Hepatic stellate cell (primary cell): ENCODE measurements around the gene RIC1.
"Not testable (repeated sequence)": the region's sequence is repeated elsewhere in the genome, so short reads cannot be mapped to it uniquely, and the experiment has no call there.

Experiments used
- DNase-seq: peaks from one replicate; pipeline ENCODE4 v3.0.0; 2011; ENCODE audit warnings: low spot score

The RIC1 gene

GRCh38 chr9:5626727-5627634 lies 1.9 kb upstream of the RIC1 start:
- DNase-seq, result peak; percentile 42

- not testable (repeated sequence) for DNase-seq
Measured at GRCh38 chr9:5627686-5628085, 1.2 kb upstream of the RIC1 start.

- no peak for DNase-seq
Measured at GRCh38 chr9:5628183-5628529, 751 bp upstream of the RIC1 start.

GRCh38 chr9:5629312-5630080 lies 589 bp downstream of the RIC1 start:
- no peak for DNase-seq

- no peak for DNase-seq
Measured at GRCh38 chr9:5630081-5630507, 1.2 kb downstream of the RIC1 start.

- no peak for DNase-seq
Measured at GRCh38 chr9:5631026-5631425, 2.1 kb downstream of the RIC1 start.

GRCh38 chr9:5632540-5632939 lies 3.6 kb downstream of the RIC1 start:
- no peak for DNase-seq

- no peak for DNase-seq
Measured at GRCh38 chr9:5633243-5633642, 4.3 kb downstream of the RIC1 start.

- no peak for DNase-seq
Measured at GRCh38 chr9:5635390-5635789, 6.5 kb downstream of the RIC1 start.

GRCh38 chr9:5639816-5640215 lies 10.9 kb downstream of the RIC1 start:
- DNase-seq, result no peak

GRCh38 chr9:5642170-5642569 lies 13.3 kb downstream of the RIC1 start:
- no peak for DNase-seq

- no peak for DNase-seq
Measured at GRCh38 chr9:5643005-5643624, 14.2 kb downstream of the RIC1 start.

GRCh38 chr9:5644501-5644900 lies 15.6 kb downstream of the RIC1 start:
- DNase-seq, result no peak

GRCh38 chr9:5646116-5646515 lies 17.2 kb downstream of the RIC1 start:
- no peak for DNase-seq

- DNase-seq, result no peak
Measured at GRCh38 chr9:5650356-5651105, 21.6 kb downstream of the RIC1 start.

GRCh38 chr9:5651246-5651645 lies 22.3 kb downstream of the RIC1 start:
- no peak for DNase-seq

GRCh38 chr9:5652821-5653220 lies 23.9 kb downstream of the RIC1 start:
- DNase-seq, result no peak

GRCh38 chr9:5662804-5663203 lies 33.9 kb downstream of the RIC1 start:
- DNase-seq, result not testable (repeated sequence)

GRCh38 chr9:5665059-5665458 lies 36.2 kb downstream of the RIC1 start:
- no peak for DNase-seq

- DNase-seq, result no peak
Measured at GRCh38 chr9:5667391-5667790, 38.5 kb downstream of the RIC1 start.

GRCh38 chr9:5670079-5670478 lies 41.2 kb downstream of the RIC1 start:
- no peak for DNase-seq

GRCh38 chr9:5671711-5672353 lies 42.9 kb downstream of the RIC1 start:
- no peak for DNase-seq
